Fibroblast of peridontal ligament (primary cell): ENCODE measurements around the gene PLXNB3.
"Not testable (repeated sequence)": the region's sequence is repeated elsewhere in the genome, so short reads cannot be mapped to it uniquely, and the experiment has no call there.

Experiments
- DNase-seq: peaks from one replicate; pipeline ENCODE4 v3.0.0-alpha.2; 2010; ENCODE audit errors: extremely low read depth

PLXNB3 gene

DNA sequence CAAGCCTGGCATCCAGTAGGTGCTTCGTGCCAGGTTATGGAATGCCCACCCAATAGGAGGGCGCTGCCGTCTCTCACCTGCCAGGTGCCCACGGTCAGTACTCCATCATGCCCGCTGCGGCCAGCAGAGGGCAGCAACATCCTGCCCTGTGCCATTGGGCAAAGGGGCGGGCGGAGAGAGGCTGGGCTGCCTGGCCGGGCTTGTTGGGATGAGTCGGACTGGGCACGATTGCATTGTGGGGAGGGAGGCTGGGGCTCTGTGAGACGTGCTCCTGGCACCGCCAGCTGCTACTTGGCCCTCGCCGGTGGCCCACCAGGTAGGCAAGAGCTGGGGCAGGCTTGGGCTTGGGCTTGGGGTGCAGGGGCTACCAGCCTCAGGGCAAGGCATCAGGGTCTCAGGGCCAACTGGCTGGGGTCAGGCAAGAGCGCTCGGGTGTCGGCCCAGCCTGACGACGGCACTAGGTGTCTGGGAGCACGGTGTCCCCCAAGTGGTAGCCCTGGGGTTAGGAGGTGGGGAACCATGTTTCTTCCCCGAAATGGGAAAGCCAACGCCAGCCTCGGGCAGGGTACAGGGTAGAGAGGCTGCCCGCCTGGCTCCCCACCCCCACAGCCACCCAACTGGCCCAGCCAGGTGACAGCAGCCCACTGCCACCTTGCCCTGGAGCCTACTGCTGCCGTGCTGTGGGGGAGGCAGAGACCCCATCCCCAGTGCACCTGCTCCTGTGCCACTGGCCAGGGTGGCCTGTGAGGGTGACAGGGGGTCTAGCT, at the start of gene PLXNB3:
Gene PLXNB3 (plus strand): TSS at position 261 of the 767 bp plus-strand sequence. CDS start 1,287 bp downstream, outside the sequence.
- DNase-seq: peak; percentile 59

DNA sequence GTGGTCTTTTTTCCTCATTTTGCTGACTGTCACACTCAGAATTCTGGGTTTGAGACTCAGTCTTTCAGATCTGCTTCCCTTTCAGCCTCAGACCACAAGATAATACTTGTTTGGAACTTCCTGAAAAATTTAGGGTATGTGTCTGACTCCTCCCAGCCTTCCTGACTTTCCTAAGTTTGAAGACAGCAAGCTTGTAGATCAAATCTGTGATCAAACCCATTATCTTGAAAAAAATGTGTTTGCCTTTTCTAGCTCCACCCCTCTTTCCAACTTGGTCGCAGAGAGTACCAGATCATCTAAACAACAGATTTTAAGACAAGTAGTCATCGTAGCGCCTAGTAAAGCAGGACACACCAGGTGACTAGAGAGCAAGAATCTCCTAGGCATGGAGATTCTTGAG, 49.8 kb upstream of the PLXNB3 start:
- no peak for DNase-seq

DNA sequence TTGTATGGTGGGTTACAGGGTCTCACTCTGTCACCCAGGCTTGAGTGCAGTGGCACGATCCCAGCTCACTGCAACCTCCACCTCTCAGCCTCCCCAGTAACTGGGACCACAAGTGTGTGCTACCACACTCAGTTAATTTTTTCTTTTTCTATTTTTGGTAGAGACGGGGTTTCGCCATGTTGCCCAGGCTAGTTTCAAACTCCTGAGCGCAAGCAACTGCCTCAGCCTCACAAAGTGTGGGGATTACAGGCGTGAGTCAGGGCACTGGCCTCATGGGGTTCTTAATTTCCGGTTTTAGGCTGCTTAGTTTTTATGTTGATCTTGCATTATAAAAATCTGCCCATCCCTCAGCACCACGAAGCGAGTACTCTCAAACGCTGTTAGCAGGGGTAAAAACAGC, 46.6 kb upstream of the PLXNB3 start:
- DNase-seq: no peak

DNA sequence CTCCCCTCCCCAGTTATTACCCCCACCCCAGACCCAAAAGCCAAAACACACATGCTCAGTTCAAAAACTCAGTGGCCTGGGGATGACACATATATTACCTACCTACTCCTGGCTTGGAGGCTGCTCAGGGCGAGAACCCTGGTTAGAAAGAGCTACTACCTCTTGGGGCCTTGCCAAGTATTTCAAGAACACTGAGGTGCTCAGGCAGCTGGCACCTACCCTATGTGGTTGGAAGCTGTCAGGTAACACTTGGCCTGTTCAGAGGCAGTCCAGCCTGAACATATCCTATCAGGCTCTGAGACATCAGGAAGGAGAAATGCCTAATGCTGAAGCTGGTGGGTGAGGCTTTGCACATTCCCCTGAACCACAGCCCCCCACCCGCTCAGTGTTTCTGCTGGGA, 44.8 kb upstream of the PLXNB3 start:
- no peak for DNase-seq

DNA sequence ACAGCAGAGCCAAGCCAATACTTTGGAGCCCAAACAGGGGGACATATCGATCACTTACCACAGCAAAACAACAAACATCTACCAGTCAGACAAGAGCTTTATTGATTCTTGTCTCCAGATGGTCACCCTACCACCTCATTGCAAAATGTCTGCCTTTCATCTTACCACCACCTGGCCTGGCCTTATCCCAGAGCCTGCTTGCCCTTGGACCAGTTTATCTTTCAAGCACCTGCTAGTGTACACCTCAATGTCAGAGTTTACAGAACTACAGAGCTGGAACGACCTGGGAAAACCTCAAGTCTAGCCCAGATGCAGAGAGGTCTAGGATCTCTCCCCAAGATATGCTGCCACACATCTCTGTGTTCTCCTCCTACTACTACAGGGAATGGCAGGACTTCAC, 44.3 kb upstream of the PLXNB3 start:
- DNase-seq: no peak

DNA sequence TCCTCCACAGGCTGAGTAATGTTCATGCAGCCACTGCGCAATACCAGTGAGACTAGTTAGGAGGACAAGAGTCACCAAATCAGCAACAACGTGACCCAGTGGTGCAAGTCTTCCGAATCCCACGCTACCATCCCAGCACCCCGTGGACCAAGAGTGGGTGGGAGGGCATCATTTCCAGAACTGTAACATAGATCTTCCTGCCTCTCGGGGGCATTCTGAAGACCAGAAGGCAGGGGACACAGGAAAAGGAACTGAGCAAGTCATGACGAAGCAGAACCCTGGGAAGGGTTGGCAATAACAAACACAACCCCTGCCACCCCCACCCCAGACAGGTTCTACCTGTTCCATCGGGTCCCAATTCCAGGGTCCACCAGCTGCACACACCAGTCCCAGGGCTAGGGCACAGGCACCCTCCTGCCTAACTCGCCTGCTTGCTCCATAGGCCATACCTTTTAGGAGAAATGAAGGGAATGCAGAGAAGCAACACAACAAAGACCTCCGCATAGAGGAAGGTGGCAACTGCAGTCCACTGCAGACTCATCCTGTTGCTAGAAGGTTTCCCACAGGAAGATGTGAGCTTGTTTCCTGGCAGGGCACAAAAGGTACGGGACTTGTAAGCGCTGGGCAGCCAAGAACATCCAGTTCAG, 41.2 kb upstream of the PLXNB3 start:
- DNase-seq: peak; percentile 12

DNA sequence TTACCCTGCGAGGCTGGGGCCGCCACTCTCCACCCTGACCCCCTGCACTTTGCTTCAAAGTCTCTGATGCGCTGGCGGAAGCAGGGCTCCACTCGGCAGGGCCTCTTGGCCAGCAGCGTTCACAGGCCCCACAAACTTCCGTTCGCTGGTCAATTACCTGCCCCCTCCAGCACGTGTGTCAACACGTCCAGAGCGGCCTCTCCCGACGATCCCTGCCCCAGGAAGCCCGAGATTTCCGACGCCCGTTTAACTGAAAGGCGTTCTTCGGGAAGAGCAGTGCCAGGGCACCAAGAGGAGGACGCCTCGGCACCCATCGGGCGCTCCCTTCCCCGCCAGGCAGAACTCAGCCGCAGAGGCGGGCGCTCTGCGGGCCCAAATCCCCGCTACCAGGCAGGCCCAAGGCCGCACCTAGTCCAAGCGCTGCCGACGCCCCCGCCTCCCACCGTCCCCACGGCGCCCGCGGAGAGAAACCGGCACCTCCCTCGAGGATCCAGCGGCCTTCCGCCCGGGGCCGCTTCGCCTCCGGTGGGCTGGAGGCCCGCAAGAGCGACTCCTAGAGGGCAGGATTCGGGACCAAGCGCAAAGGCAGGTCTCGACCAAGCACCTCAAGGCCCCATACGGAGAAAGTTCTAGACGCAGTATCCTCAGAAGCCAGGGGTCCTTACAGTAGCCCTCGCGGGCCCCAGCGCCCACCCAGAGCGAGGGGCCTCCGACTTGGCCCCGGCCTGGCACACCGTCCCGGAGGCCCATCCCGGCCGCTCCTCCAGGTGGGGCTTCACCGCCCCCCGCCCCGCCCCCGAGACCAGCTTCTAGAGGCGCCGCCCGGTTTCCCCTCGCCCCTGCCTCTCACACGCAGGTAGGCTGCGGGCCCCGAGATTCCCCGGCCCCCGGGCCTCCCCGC, 40.4 kb upstream of the PLXNB3 start:
- peak; percentile 27 for DNase-seq

DNA sequence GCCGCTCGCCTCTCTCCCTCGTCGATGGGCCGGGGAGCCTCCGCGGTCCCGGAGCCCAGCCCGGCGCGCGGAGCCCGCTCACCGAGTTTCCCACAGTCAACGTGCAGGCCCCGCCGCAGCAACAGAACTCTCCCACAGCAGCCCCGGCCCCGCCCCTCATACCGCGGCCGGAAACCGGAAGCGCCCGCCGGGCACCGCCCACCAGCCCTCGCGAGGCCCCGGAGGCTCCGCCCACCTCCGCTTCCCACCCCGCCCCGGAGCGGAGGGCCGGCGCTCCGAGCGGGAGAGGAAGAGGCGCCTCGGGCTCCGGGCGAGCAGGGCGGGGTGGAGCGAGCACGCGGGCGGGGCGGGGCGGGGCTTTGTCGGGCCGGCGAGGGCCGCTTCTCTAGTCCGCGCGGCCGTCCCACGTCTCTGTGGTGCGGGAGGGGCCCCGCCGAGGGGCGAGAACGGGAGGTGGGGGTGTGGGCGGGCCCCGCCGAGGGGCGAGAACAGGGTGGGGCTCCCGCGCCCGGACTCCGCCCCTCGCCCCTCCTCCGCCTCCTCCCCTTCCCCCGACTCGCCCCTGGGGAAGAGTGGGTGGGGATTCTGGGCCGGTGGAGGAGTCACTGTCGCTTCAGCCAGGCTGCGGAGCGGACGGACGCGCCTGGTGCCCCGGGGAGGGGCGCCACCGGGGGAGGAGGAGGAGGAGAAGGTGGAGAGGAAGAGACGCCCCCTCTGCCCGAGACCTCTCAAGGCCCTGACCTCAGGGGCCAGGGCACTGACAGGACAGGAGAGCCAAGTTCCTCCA, 39.6 kb upstream of the PLXNB3 start, which contains the start of the genes ABCD1 and BCAP31:
Gene ABCD1 (plus strand): TSS at position 605 of the 787 bp plus-strand sequence. CDS start 411 bp downstream, outside the sequence.
Gene BCAP31 (minus strand): TSS at position 136 of the 787 bp plus-strand sequence. CDS start 1,143 bp downstream, outside the sequence.
- DNase-seq: peak; percentile 72

DNA sequence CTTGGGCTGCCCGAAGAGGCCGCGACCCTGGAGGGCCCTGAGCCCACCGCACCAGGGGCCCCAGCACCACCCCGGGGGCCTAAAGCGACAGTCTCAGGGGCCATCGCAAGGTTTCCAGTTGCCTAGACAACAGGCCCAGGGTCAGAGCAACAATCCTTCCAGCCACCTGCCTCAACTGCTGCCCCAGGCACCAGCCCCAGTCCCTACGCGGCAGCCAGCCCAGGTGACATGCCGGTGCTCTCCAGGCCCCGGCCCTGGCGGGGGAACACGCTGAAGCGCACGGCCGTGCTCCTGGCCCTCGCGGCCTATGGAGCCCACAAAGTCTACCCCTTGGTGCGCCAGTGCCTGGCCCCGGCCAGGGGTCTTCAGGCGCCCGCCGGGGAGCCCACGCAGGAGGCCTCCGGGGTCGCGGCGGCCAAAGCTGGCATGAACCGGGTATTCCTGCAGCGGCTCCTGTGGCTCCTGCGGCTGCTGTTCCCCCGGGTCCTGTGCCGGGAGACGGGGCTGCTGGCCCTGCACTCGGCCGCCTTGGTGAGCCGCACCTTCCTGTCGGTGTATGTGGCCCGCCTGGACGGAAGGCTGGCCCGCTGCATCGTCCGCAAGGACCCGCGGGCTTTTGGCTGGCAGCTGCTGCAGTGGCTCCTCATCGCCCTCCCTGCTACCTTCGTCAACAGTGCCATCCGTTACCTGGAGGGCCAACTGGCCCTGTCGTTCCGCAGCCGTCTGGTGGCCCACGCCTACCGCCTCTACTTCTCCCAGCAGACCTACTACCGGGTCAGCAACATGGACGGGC, 38.8 kb upstream of the PLXNB3 start:
- no peak for DNase-seq

DNA sequence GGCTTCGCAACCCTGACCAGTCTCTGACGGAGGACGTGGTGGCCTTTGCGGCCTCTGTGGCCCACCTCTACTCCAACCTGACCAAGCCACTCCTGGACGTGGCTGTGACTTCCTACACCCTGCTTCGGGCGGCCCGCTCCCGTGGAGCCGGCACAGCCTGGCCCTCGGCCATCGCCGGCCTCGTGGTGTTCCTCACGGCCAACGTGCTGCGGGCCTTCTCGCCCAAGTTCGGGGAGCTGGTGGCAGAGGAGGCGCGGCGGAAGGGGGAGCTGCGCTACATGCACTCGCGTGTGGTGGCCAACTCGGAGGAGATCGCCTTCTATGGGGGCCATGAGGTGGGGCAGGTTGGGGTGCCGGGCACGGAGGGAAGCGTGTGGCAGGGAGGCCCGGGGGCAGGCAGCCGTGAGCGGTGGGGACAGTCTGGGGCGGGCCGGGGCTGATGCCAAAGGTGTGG, 38.2 kb upstream of the PLXNB3 start:
- DNase-seq: no peak

DNA sequence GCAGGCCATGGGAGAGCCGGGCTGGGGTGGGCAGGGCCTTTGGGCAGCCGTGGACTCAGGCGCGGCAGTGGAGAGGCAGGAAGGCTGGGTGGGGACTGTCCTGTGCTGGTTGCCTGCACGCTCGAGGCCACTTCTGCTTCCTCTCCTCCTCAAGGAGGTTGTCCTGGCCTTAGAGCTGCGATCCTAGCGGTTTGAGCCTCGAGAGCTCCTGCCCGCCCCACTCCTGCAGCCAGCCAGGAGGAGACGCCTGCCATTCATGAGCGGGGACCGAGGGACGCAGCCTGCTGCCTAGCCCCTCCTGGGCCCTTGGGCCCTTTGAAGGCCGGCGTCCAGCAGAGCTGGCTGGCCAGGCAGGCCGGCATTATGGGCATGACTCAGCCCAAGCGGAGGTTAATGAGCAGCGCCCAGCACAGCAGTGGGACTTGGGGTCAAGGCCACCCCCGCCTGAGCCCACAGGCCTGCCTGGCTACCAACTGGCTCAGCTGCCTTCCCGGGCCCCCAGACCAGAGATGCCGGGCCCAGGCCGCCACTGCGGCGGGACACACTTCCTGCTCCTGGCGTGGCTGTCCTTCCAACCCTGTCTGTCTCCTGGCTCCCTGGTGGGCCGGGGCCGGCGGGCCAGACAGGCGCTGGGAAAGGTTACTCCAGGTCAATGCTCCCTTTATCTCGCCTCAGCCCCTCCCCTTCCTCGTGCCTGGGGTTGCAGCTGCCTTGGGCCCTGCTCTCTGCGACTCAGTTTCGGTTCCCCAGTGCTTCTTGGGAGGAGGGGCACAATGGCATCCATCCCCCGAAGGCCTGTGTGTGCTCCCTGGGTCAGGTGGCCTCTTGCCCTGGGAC, 37.5 kb upstream of the PLXNB3 start:
- peak; percentile 21 for DNase-seq

DNA sequence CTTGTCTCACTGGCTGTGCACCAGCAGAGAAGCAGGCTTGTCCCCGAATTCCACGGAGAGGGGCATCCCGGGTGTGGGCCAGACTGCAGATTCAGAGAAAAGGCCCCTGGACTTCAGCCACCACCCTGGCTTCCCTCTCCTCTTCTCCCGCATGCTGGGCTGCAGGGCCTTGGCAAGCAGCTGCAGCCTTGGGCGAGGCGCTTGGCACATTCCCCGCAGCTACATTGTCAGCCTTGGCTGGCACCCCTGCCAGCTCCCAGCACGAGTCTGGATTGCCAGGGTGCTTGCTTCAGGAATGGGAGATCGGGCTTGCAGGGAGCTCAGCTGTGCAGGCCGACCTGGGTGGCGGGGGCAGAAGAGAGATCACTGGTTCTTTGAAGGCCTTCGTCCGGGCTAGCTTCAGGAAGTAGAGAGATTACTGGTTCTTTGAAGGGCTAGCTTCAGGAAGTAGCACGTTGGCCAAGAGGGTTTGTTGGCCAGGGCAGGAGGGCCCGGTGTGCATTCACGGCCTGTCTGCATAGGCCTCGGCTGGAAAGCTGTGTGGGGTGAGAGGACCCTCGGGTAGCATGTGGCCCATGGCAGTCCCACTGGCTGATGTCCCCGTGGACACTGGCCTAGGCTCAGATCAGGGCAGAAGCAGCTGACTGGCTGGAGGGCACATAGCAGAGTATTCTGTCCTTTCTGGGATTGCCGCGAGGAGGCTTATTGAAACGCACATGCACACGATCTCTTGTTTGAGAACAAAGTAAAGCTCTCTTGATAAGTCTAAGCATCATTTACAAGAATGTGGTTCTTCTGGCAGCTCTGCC, 36.7 kb upstream of the PLXNB3 start:
- DNase-seq: peak; percentile 21

DNA sequence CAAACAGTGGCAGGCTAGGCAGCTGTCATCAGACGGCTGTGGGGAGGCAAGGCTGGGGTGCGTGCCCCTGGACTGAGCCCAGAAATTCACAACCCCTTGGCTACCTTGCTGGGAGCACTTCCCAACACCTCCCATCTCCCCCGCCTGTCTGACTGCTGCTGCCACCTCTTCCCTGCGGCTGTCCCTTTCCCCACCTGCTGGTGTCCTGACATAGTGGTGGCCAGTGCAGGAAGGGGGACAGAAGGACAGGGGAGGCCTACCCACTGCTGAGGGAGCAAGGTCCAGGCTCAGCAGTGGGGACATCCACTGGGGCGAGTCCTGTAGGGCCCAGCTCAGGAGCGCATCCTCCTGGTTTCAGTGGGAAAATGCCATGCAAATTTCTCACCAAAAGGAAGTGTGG, 36.0 kb upstream of the PLXNB3 start:
- no peak for DNase-seq

DNA sequence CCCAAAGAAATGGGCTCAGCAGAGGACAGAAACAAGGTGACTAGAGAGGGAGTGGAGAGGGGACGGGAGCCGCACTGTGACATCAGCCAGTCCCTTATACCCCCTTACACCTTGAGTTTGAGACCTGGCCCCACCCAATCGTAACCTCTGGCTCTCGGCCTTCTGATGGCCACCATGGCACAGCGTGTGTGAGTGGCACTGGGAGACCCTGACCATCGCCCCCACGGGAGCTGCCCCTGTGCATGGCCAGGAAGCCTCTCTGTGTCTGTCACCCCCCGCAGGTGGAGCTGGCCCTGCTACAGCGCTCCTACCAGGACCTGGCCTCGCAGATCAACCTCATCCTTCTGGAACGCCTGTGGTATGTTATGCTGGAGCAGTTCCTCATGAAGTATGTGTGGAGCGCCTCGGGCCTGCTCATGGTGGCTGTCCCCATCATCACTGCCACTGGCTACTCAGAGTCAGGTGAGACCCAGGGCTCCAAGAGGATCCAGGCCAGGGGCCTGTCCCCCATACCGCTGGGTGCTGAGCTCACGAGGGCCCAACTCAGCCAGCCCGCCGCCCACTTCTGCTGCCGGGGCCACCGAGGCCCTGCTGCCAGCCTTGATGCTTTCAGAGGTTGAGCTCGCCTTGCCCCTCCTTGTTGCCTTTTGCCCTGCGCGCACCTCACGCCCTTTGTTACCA, 35.0 kb upstream of the PLXNB3 start:
- DNase-seq: no peak

DNA sequence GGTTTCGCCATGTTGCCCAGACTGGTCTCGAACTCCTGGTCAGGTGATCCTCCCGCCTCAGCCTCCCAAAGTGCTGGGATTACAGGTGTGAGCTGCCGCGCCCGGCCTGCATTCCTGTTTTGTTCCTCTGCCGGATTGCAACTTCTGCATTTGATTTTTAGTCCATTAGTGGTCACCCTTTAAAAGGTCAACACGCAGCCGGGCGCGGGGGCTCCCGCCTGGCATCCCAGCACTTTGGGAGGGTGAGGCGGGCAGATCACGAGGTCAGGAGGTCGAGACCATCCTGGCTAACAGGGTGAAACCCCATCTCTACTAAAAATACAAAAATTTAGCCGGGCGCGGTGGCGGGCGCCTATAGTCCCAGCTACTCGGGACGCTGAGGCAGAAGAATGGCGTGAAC, 33.9 kb upstream of the PLXNB3 start:
- not testable (repeated sequence) for DNase-seq

DNA sequence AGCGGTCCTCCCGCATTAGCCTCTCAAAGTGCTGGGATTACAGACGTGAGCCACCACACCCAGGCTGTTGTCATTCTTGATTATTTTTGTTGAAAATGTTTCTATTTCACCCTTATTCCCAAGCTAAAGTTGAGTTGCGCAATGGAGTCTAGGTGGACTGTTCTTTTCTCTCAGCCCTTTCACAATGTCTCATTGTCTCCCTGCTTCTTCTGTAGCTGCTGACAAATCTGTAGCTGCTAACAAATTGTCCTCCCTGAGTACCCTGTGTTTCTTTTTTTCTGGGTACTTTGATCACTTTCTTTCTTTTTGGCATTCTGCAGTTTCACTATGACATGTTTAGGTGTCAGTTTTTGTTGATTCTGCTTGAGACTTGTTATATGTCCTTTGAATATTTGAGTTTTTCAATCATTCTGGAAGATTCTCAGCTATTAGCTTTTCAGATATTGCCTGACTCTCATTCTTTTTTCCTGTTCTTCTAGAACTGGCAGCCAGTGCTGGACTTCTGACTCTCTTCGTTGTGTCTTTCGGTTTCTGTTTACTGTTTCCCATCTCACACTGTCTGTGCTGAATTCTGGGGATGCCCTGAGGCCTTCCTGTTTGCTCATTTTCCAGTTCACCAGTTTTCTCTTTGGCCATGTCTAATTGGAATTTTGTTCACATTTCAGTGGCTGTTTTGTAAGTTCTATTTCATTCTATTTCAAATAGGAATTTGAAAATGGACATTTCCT, 32.8 kb upstream of the PLXNB3 start:
- DNase-seq: no peak

DNA sequence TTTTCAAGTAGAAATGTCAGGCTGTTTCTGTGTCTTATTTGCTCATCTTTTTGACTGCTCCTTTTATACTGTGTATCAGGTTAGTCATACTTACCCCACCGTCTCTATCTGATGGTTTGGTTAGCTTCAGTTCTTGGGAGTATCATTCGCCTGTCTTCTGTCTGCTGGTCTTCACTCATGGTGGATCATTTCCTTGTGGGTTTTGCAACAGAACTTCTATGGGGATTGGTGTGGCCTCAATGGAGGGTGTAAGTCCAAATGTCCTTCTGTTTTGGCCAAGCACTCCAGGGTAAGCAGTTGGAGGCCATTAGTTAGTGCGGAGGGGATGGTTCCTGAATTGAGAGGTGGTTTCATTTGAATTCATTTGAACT, 32.2 kb upstream of the PLXNB3 start:
- no peak for DNase-seq
